ENCODE measurements around the gene MX2.
"Not testable (repeated sequence)": the region's sequence is repeated elsewhere in the genome, so short reads cannot be mapped to it uniquely, and the experiment has no call there.

The MX2 gene

DNA sequence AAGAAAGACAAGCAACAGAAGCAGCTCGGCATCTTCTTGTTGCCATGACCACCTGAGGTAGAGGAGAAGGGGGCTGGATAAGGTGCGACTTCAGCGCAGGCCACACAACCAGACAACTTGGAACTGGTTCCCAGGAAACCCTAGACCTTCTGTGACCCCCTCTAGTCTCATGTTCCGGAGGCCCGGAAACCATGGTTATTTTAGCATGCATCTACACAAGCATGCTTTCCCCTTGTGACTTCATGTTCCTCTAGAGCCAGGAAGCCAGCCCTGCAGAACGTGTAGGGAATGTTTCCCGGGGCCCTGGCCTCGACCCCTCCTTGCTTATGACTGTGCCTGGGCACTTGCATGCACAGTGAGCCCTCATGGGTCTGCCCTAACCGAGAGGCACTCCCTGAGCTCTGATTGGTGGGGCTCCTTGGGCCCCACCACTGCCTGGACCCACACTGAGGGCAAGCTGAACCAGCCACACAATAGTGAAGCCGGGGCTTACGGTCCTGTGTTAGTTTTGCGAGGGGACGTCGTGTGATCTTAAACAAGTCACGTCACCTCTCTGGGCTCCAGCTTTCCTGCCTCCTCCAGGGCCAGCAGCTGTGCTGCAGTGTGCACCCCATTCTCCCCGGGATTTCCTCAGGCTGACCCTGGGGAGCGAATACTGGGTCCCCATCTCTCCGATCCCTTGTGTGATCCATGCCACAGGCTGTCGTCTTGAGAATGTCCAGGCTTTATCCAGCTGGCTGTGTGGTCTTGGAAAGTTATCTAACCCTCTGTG lies 12.0 kb upstream of the MX2 start:
- H3K4me3 ChIP-seq (ENCODE audit: low read length) = no peak overlapping the region
- TF ChIP-seq ZNF274 (IDR thresholded peaks at IDR 0.05; ENCODE audit: low read depth, low read length) = no peak

DNA sequence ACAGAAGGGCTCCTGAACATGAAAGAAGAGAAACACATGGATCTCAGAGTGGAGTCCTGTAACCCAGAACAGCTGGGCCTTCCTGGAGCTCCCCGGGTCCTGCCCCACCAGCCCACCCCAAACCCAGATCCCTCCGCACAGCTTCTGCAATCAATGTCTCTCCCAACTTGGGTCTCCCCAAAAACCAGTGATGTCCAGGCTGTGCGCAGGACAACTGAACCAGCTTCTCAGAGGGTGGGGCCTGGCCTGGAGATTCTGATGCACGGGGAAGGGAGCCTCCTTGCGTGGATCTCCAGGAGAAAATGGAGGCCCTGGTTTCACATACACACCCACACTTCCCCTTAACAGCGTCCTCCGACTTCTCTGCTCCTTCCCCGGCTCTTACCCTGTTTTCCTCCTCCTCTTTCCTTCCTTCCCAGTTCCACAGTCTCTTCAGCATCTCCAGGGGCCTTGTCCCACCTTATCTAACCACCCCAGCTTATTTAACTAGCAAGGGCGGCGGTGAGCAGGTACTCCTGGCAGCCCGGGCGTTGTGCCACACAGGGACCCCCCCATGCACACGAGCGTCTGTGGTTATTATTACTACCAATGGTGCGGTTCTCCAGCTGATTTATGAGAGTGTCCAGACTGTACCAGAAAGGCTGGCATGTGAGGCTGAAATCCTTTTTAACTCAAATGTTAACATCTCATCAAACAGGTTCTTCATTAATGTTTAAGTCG lies 11.2 kb upstream of the MX2 start:
- H3K4me3 ChIP-seq (ENCODE audit: low read length) = no peak overlapping the region

DNA sequence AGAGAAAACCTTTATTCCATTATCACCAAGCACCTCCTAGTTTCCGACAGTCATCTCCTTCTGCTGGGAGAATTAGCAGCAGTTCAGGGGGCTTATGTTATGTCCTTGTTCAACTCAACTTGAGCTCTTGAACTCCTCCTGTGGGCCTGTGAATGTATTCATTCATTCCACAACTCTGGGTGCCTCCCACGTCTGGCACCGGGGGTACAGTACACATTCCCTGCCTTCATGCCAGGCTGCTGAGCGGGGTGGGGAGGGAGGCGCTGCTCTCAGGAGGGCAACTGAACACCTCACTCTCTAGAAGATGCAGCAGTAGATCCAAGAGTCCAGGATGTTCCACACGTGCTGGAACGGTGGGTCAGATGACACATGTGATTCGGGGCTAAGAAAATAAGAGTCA lies 4.3 kb upstream of the MX2 start:
- H3K4me3 ChIP-seq (ENCODE audit: low read length) = no peak overlapping the region
- no peak for TF ChIP-seq ZNF274 (IDR thresholded peaks at IDR 0.05; ENCODE audit: low read depth, low read length)

More for the DNA sequence above, 11.2 kb upstream of the MX2 start:
- no peak for TF ChIP-seq ZNF274 (IDR thresholded peaks at IDR 0.05; ENCODE audit: low read depth, low read length)

DNA sequence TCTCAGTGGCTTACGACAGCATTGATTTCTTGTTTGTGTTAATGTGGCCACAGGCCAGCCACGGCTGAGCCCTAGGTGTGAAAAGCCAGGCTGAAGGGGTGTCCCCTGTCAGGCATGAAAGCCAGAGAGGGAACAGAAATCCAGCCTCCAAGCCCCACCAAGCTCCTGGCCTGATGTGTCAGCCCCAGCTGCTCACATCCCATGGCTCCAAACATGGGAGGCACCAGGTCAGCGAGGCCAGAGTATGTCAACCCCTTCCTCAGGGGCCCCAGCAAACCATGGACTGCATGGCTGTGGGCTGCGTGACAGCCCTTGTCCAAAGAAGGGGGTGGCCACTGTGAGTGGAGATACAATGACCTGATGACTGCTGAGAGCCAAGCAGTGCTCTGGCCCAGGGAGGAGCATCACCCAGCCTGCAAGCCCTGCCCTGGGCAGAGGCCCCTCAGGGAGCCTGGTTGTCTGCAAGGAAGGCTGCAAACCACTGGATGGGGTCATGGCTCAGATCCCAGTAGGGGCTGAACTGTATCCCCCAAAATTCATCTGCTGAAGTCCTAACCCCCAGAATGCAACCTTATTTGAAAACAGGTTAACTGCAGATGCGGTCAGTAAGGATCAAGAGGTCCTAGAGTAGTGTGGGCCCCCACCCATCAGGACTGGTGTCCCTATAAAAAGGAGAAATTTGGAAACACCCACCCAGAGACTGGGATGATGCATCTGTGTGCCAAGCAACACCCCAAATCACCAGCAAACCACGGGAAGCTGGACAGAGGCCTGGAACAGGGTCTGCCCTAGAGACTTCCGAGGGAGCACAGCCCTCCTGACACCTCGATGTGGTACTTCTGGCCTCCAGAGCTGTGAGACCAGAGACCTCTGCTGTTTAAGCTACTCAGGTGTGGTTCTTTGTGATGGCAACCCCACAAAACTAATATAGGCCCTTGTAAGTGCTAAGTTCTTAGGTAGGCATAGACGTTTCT lies 3.3 kb upstream of the MX2 start:
- H3K4me3 ChIP-seq (ENCODE audit: low read length) = no peak overlapping the region
- no peak for TF ChIP-seq ZNF274 (IDR thresholded peaks at IDR 0.05; ENCODE audit: low read depth, low read length)

DNA sequence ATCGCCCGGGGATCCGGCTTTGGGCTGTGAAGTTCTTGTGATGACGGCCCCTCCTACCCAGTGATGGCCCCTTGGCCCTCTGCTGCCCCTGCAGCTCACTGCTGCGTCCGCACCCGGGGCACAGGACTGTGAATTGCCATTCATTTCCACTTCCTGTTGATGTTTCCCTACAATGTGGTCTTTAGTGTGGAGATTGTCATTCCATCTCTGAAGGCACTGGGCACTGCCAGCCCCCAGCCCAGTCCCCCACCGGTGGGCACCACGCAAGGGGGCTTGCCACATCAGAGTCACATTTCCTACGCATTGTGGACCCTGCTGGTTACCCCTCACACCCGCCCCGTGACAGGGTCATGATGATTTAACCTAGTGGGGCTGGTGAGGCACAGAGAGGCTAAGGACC lies 2.5 kb upstream of the MX2 start:
- H3K4me3 ChIP-seq (ENCODE audit: low read length) = no peak overlapping the region
- no peak for TF ChIP-seq ZNF274 (IDR thresholded peaks at IDR 0.05; ENCODE audit: low read depth, low read length)

DNA sequence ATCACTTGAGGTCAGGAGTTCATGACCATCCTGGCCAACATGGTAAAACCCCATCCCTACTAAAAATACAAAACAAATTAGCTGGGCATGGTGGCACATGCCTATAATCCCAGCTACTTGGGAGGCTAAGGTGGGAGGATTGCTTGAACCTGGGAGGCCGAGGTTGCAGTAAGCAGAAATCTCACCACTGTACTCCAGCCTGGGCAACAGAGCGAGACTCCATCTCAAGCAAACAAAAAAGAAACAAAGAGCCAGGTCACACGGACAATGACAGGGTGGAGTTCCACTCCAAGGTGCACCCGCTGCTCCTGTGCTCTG lies 2.1 kb upstream of the MX2 start:
- H3K4me3 ChIP-seq (ENCODE audit: low read length) = not testable (repeated sequence)

DNA sequence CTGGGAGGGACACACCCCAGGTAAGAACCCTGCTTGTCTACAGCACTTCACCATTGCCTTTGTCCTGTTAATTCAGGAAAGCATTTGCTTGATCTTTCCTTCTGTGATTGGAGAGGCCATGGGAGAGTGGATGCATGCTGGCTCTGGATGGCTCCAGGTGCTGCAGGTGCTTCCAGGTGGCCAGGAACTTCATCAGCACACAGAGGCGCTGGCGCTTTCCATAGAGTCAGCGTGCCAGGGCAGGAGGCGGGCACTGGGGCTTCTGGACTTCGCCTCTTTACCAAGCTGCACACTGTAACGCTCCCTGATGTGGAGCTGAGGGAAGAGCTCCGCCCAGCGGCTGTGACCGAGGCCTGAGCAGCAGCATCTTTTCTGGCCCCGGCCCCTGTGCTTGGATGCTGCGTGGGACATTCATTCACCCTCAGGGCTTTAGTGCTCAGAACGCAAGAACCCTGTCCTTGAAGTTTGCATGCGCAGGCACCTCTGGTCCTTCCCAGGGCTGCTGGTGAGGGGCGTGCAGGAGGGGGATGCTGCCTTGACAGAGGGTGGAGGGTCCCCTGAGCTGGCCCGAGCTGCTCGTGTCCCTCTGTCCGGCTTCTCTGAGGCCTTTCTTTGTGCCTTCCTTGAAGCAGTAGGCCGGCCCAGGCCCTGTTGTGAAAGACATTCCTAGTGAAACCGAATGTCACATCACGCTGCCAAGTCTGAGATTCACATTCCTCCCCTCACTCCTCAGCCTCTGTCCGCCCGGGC lies 1.6 kb upstream of the MX2 start:
- no peak for TF ChIP-seq ZNF274 (IDR thresholded peaks at IDR 0.05; ENCODE audit: low read depth, low read length)
- no peak overlapping the region for H3K4me3 ChIP-seq (ENCODE audit: low read length)

DNA sequence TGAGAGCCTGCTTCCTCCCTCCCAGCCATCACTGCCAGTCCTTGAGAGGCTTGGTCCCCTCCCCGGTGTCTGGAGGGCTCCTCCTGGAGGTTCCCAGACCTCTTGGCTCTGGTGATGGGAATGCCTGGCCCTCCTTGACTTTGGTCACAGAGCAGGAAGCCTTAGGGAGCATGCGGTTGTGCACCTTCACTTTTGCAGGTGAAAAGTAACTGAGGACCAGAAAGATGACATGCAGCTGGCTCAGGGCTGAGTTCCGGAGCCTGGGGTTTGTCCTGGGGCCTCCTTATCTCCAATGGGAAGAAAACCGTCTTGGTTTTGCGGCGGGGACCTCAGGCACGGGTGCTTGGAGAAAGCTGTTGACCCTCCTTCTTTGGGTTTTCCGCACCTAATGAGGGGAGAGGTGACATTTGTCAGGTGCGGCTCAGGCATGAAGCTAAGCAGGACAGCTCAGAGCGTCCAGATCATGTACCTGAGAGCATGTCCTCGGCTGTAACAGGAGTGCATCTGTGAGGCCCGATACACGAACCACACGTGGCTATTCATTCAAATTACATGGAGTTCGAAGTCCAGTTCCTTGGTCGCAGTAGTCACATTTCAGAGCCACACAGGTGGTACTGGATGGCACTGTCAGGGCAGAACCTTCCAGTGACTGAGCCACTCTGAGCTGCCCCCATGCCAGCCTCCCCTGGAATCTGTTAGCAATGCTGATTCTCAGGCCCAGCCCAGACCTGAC lies 608 bp upstream of the MX2 start:
- H3K4me3 ChIP-seq (ENCODE audit: low read length) = no peak overlapping the region; the same call in 1 of the 2 replicates
- TF ChIP-seq ZNF274 (IDR thresholded peaks at IDR 0.05; ENCODE audit: low read depth, low read length) = no peak

DNA sequence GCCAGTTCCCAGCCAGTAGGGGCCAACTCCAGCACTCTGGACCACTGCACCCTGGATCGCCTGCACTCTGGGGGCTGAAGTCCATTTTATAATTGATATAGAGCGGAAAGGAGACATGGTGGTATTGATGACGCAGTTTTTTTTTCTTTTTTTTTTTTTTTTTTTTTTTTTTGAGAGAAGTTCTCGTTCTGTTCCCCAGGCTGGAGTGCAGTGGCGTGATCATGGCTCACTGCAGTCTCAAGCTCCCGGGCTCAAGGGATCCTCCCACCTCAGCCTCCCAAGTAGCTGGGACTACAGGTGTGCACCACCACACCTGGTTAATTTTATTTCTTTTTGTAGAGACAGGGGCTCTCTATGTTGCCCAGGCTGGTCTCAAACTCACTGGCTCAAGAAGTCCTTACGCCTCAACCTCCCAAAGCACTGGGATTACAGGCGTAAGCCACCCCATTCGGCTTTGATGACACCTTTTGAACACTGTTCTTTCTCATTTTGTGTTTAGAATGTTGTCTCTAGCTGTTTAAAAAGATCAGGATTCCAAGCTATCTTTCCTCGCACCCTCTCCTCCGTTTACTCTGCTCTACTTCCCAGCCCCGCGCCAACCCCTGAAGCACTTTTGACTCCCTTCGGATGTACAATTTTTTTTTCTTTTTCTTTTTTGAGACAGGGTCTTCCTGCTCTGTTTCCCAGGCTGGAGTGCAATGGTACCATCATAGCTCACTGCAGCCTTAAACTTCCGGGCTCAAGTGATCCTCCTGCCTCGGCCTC lies 960 bp downstream of the MX2 start:
- H3K4me3 ChIP-seq (ENCODE audit: low read length) = peak overlapping the region; percentile 20; the same call in 1 of the 2 replicates

DNA sequence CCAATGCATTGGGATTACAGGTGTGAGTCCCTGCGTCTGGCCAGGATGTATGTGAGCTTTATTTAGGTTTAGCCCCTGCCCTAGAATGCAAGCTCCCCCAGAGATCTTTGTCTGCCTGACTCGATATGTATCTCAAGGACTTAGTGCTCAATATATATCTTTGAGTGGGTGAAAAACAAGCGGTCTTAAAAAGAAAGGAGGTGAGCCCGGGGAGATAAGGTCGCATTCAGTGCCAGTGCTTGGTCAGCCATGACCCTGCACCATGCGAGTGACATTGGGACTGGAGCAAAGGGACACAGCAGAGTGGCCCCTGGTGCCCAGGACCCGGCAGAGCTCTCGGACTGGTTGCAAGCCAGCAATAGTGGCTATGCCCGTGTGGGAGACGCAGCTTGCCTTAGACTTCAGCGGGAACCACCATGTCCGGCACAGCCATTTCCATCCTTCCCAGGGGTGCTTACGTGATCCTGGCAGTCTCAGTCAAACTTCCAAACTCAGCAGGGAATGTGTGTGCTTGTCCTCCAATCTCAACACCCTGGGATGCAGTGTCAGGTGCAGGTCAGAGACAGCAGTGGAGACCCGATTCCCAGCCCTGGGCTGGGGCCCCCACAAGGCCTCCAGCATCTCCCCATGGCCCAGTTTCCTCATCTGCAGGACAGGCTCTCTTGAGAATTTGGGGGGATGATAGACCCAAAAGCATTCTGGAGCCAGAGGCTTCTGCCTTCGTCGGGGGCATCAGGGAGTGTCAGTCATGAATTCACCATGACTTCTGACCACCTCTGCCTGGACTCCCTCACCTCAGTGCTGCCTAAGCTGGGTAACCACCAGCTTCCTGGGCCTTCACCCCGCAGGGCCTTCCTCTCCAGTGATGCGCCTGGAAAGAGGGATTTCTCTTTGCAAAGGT lies 1.8 kb downstream of the MX2 start:
- H3K4me3 ChIP-seq (ENCODE audit: low read length) = peak overlapping the region; percentile 20; the same call in 1 of the 2 replicates
- no peak for TF ChIP-seq ZNF274 (IDR thresholded peaks at IDR 0.05; ENCODE audit: low read depth, low read length)

More for the DNA sequence above, 960 bp downstream of the MX2 start:
- no peak for TF ChIP-seq ZNF274 (IDR thresholded peaks at IDR 0.05; ENCODE audit: low read depth, low read length)

DNA sequence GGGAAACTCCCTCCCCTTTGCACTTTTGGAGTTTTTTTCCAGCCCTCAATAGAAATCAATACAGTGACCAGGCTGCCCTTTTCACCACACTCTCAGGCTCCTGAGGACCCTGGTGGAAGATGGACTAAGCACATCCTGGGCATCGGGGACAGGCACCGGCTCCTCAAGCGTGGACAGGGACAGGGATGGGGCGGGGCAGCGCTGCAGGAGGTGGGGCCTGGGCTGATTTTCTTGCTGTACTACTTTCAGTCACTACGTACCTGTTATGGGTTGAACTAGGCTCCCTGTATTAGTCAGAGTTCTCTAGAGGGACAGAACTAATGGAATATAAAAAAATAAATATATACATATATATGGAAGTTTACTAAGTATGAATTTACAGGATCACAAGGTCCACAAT lies 2.5 kb downstream of the MX2 start:
- no peak overlapping the region for H3K4me3 ChIP-seq (ENCODE audit: low read length)
- TF ChIP-seq ZNF274 (IDR thresholded peaks at IDR 0.05; ENCODE audit: low read depth, low read length) = no peak

All from GM08714 (cell line).